Measurements from ENCODE around the gene RIF1.

RIF1 gene

DNA sequence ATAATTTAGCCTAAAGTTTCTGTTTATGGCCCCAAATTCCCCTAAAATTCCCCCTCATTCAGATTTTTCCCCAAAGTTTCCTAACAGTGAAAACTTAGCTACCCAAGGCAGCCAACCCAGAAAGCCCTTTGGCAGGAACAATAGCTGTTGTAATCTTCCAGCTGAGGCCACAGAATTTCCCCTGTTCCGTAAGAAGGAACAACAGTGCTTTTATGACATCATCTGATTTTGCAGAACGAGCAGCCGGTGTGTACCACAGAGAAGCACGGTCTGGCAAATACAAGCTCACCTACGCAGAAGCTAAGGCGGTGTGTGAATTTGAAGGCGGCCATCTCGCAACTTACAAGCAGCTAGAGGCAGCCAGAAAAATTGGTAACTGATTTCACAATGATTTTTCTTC is 46.0 kb upstream of the RIF1 start:
- no peaks in the 10 kb centered on the region for H3K9me3 ChIP-seq (ENCODE audit: low read length)
- H4K20me1 ChIP-seq (ENCODE audit: insufficient read depth, low read length) = no peaks in the 10 kb centered on the region
- H3K9me2 ChIP-seq (ENCODE audit: low read depth, low read length) = no peaks in the 10 kb centered on the region
- no peak overlapping the region for H2AFZ ChIP-seq (ENCODE audit: low read length)
- H3K9ac ChIP-seq (ENCODE audit: low read length) = no peak overlapping the region
- H3K36me3 ChIP-seq (ENCODE audit: insufficient read depth, low read length) = no peaks in the 10 kb centered on the region
- no peaks in the 10 kb centered on the region for H3K4me1 ChIP-seq (ENCODE audit: insufficient read depth, low read length, severe bottlenecking)
- H3F3A ChIP-seq (ENCODE audit: insufficient read depth, low read length) = no peaks in the 10 kb centered on the region
- 0 out of 2 replicates have a peak overlapping the region, but pooled peaks have one; percentile 7 for H3K4me2 ChIP-seq (ENCODE audit: low read length)
- TF ChIP-seq CTCF (IDR thresholded peaks at IDR 0.05; ENCODE audit: low read length) (no peak), EZH2 (IDR thresholded peaks at IDR 0.05; ENCODE audit: borderline replicate concordance, low read length) (no peak)
- H3K27me3 ChIP-seq (ENCODE audit: insufficient read depth, low read length) = no peaks in the 10 kb centered on the region
- no peak overlapping the region for H3K27ac ChIP-seq (ENCODE audit: low read depth, low read length, poor library complexity, severe bottlenecking)
- H3K79me2 ChIP-seq (ENCODE audit: insufficient read depth, low read length) = no peaks in the 10 kb centered on the region
- no peak overlapping the region for H3K4me3 ChIP-seq (ENCODE audit: low read depth, low read length, poor library complexity, severe bottlenecking)

GRCh38 chr2:151367571-151367970 is 42.1 kb upstream of the RIF1 start:
- H4K20me1 ChIP-seq (ENCODE audit: insufficient read depth, low read length) = no peaks in the 10 kb centered on the region
- no peaks in the 10 kb centered on the region for H3F3A ChIP-seq (ENCODE audit: insufficient read depth, low read length)
- H3K36me3 ChIP-seq (ENCODE audit: insufficient read depth, low read length) = no peaks in the 10 kb centered on the region

DNA sequence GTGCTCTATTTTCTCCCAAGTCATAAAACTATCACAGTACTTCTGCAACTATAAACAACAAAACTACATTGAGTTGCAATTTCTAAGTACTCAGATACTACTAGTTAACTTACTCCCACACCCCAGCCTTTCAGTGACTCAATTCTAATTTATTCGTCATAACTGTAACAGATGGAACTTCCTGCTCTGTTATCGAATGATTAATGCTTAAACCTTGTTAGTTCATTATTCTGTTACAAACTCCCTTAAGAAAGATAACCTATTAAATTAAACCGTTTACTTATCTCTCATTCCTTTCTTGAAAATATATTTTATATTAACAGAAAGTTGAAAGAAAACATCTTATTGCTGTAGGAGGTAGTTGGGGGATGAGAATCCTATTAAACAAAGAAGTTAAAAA is 35.3 kb upstream of the RIF1 start:
- H3K9ac ChIP-seq (ENCODE audit: low read length) = no peak overlapping the region
- no peak overlapping the region for H3K4me3 ChIP-seq (ENCODE audit: low read depth, low read length, poor library complexity, severe bottlenecking)
- no peaks in the 10 kb centered on the region for H4K20me1 ChIP-seq (ENCODE audit: insufficient read depth, low read length)
- no peaks in the 10 kb centered on the region for H3K36me3 ChIP-seq (ENCODE audit: insufficient read depth, low read length)
- H3K9me2 ChIP-seq (ENCODE audit: low read depth, low read length) = no peaks in the 10 kb centered on the region
- no peaks in the 10 kb centered on the region for H3K9me3 ChIP-seq (ENCODE audit: low read length)
- no peaks in the 10 kb centered on the region for H3K27me3 ChIP-seq (ENCODE audit: insufficient read depth, low read length)
- H3F3A ChIP-seq (ENCODE audit: insufficient read depth, low read length) = no peaks in the 10 kb centered on the region
- TF ChIP-seq EZH2 (IDR thresholded peaks at IDR 0.05; ENCODE audit: borderline replicate concordance, low read length) = no peak
- no peak for TF ChIP-seq CTCF (IDR thresholded peaks at IDR 0.05; ENCODE audit: low read length)
- no peak overlapping the region for H3K27ac ChIP-seq (ENCODE audit: low read depth, low read length, poor library complexity, severe bottlenecking)
- no peaks in the 10 kb centered on the region for H3K79me2 ChIP-seq (ENCODE audit: insufficient read depth, low read length)
- H2AFZ ChIP-seq (ENCODE audit: low read length) = no peak overlapping the region
- no peak overlapping the region for H3K4me2 ChIP-seq (ENCODE audit: low read length)
- no peaks in the 10 kb centered on the region for H3K4me1 ChIP-seq (ENCODE audit: insufficient read depth, low read length, severe bottlenecking)

More at GRCh38 chr2:151367571-151367970, 42.1 kb upstream of the RIF1 start:
- no peaks in the 10 kb centered on the region for H3K9me2 ChIP-seq (ENCODE audit: low read depth, low read length)
- H3K27ac ChIP-seq (ENCODE audit: low read depth, low read length, poor library complexity, severe bottlenecking) = no peak overlapping the region
- no peak overlapping the region for H3K4me3 ChIP-seq (ENCODE audit: low read depth, low read length, poor library complexity, severe bottlenecking)
- no peak overlapping the region for H2AFZ ChIP-seq (ENCODE audit: low read length)
- H3K4me2 ChIP-seq (ENCODE audit: low read length) = no peak overlapping the region
- no peak overlapping the region for H3K9ac ChIP-seq (ENCODE audit: low read length)
- no peaks in the 10 kb centered on the region for H3K27me3 ChIP-seq (ENCODE audit: insufficient read depth, low read length)
- no peaks in the 10 kb centered on the region for H3K4me1 ChIP-seq (ENCODE audit: insufficient read depth, low read length, severe bottlenecking)
- no peak for TF ChIP-seq CTCF (IDR thresholded peaks at IDR 0.05; ENCODE audit: low read length)
- no peak for TF ChIP-seq EZH2 (IDR thresholded peaks at IDR 0.05; ENCODE audit: borderline replicate concordance, low read length)
- no peaks in the 10 kb centered on the region for H3K9me3 ChIP-seq (ENCODE audit: low read length)
- H3K79me2 ChIP-seq (ENCODE audit: insufficient read depth, low read length) = no peaks in the 10 kb centered on the region

Data from OCI-LY1 (cell line).